Activated CD8-positive, alpha-beta memory T cell treated with anti-CD3 and anti-CD28 coated beads for 36 hours (primary cell): ENCODE data around the gene ADPRM. TPM values are rescaled to one million over a fixed set of nuclear protein-coding genes. Genes with fewer than 3 reads are reported as not detected.

Source experiments
- CTCF ChIA-PET: fragments of 350-600 bp; sonication (Branson Sonifier 250); formaldehyde crosslinking; loops from one replicate; lab custom pipeline; 2021; ENCODE audit warnings: antibody characterized with exemption; lab: Charles Lee
- POLR2A ChIA-PET: fragments of 350-600 bp; sonication (Branson Sonifier 250); formaldehyde crosslinking; loops from one replicate; lab custom pipeline; 2021; ENCODE audit warnings: antibody characterized with exemption; lab: Charles Lee
- total RNA-seq, 2 experiments: library from RNA; stranded (reverse); gene quantifications; one replicate each; pipeline ENCODE4 v1.2.3, GENCODE V29; 2021

Gene ADPRM
- total RNA-seq, 2 experiments from 2014 or later: 8.6 to 8.8 TPM

- ChIA-PET CTCF (no interaction called here), POLR2A (no interaction called here)
Observed at GRCh38 chr17:10755592-10756127, 58.3 kb downstream of the ADPRM start.

GRCh38 chr17:10756185-10756584 lies 58.8 kb downstream of the ADPRM start:
- CTCF ChIA-PET: no interaction called here
- POLR2A ChIA-PET: no interaction called here

GRCh38 chr17:10756619-10757018 lies 59.2 kb downstream of the ADPRM start:
- POLR2A ChIA-PET: no interaction called here

GRCh38 chr17:10757067-10757466 lies 59.7 kb downstream of the ADPRM start:
- POLR2A ChIA-PET: no interaction called here
- CTCF ChIA-PET: no interaction called here

More at GRCh38 chr17:10756619-10757018, 59.2 kb downstream of the ADPRM start:
- CTCF ChIA-PET: no interaction called here

- ChIA-PET CTCF (no interaction called here), POLR2A (no interaction called here)
Observed at GRCh38 chr17:10757647-10758046, 60.3 kb downstream of the ADPRM start.

GRCh38 chr17:10758062-10758461 lies 60.7 kb downstream of the ADPRM start:
- CTCF ChIA-PET: no interaction called here
- POLR2A ChIA-PET: no interaction called here

Other genes with a start within 250 kb of the ADPRM start
- gene MYH4, start 228.0 kb upstream of the ADPRM start, total RNA-seq: not detected
- gene MYH1, start 179.1 kb upstream of the ADPRM start, total RNA-seq: not detected
- gene MYH2, start 147.9 kb upstream of the ADPRM start, total RNA-seq: not detected
- gene MYH3, start 40.3 kb upstream of the ADPRM start, total RNA-seq: 1 to 10 TPM; 3.4 to 3.5 TPM
- 10 to 100 TPM; 45.4 to 48.5 TPM for gene SCO1, start 61 bp upstream of the ADPRM start, total RNA-seq
- gene TMEM220, start 32.4 kb downstream of the ADPRM start, total RNA-seq: under 1 TPM; 0.44 to 0.90 TPM
- not detected for gene TMEM238L, start 106.5 kb downstream of the ADPRM start, total RNA-seq
- gene PIRT, start 140.5 kb downstream of the ADPRM start, total RNA-seq: not detected